ENCODE results near the gene XKR8. TPM values are rescaled to one million over a fixed set of nuclear protein-coding genes. Genes with fewer than 3 reads are reported as not detected.
A peak's percentile ranks its signal among the peaks of the same experiment; 100 is the strongest.

The XKR8 gene
- total RNA-seq, 1 experiment from 2014 or later, result 3.3 TPM

- Mint-ChIP-seq H3K27ac (ENCODE audit: unreplicated experiment) (no peak overlapping the region), H3K9me3 (ENCODE audit: low read depth, unreplicated experiment) (no peaks in the 10 kb centered on the region), H3K4me1 (ENCODE audit: low read depth, unreplicated experiment) (peaks cover 22% of the 10 kb centered on the region), H3K36me3 (ENCODE audit: insufficient read depth, unreplicated experiment) (peaks cover 25% of the 10 kb centered on the region), H3K4me3 (ENCODE audit: low read depth, unreplicated experiment) (no peak overlapping the region), H3K27me3 (ENCODE audit: unreplicated experiment) (no peaks in the 10 kb centered on the region)
- TF ChIP-seq CTCF (IDR thresholded peaks at IDR 0.05; ENCODE audit: unreplicated experiment), result no peak
- CTCF ChIA-PET, result no interaction called here
- intact Hi-C loops (cut with micrococcal nuclease; ENCODE audit: unreplicated experiment), result no loop called here
- DNase-seq, result no peak
- no TSS peak for BruUV-seq (replicated peaks)
Measured at GRCh38 chr1:27963393-27963792, 3.6 kb downstream of the XKR8 start.

DNA sequence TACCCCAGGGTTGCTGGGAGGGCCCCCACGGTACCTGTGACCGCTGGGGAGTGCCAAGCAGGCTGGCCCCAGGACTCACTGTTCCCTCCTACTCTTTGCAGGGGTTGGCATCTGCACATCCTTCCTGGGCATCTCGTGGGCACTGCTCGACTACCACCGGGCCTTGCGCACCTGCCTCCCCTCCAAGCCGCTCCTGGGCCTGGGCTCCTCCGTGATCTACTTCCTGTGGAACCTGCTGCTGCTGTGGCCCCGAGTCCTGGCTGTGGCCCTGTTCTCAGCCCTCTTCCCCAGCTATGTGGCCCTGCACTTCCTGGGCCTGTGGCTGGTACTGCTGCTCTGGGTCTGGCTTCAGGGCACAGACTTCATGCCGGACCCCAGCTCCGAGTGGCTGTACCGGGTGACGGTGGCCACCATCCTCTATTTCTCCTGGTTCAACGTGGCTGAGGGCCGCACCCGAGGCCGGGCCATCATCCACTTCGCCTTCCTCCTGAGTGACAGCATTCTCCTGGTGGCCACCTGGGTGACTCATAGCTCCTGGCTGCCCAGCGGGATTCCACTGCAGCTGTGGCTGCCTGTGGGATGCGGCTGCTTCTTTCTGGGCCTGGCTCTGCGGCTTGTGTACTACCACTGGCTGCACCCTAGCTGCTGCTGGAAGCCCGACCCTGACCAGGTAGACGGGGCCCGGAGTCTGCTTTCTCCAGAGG lies 6.8 kb downstream of the XKR8 start:
- CTCF ChIA-PET, result interaction anchor here (0.6 to 0.9 kb wide), 2 partner anchors 32 to 636 kb away, joined by 3 to 6 read pairs; partner anchors contain the start of gene SMPDL3B
- H3K9me3 Mint-ChIP-seq (ENCODE audit: low read depth, unreplicated experiment), result no peaks in the 10 kb centered on the region
- intact Hi-C loops (cut with micrococcal nuclease; ENCODE audit: unreplicated experiment), result no loop called here
- H3K27ac Mint-ChIP-seq (ENCODE audit: unreplicated experiment), result no peak overlapping the region
- no peaks in the 10 kb centered on the region for H3K27me3 Mint-ChIP-seq (ENCODE audit: unreplicated experiment)
- peaks cover 6% of the 10 kb centered on the region for H3K36me3 Mint-ChIP-seq (ENCODE audit: insufficient read depth, unreplicated experiment)
- no TSS peak for BruUV-seq (replicated peaks)
- H3K4me3 Mint-ChIP-seq (ENCODE audit: low read depth, unreplicated experiment), result no peak overlapping the region
- TF ChIP-seq CTCF (IDR thresholded peaks at IDR 0.05; ENCODE audit: unreplicated experiment), result no peak
- peaks cover 27% of the 10 kb centered on the region for H3K4me1 Mint-ChIP-seq (ENCODE audit: low read depth, unreplicated experiment)
- peak; percentile 37 for DNase-seq

GRCh38 chr1:27967106-27967883 lies 7.5 kb downstream of the XKR8 start:
- Mint-ChIP-seq H3K4me3 (ENCODE audit: low read depth, unreplicated experiment) (no peak overlapping the region), H3K36me3 (ENCODE audit: insufficient read depth, unreplicated experiment) (peaks cover 6% of the 10 kb centered on the region), H3K9me3 (ENCODE audit: low read depth, unreplicated experiment) (no peaks in the 10 kb centered on the region), H3K27me3 (ENCODE audit: unreplicated experiment) (no peaks in the 10 kb centered on the region), H3K4me1 (ENCODE audit: low read depth, unreplicated experiment) (peaks cover 20% of the 10 kb centered on the region), H3K27ac (ENCODE audit: unreplicated experiment) (no peak overlapping the region)
- BruUV-seq (replicated peaks), result no TSS peak
- CTCF ChIA-PET, result interaction anchor here (0.6 kb wide), 1 partner anchor 636 kb away, joined by 6 read pairs; no protein-coding TSS in a partner anchor
- intact Hi-C loops (cut with micrococcal nuclease; ENCODE audit: unreplicated experiment), result no loop called here
- DNase-seq, result no peak
- TF ChIP-seq CTCF (IDR thresholded peaks at IDR 0.05; ENCODE audit: unreplicated experiment), result no peak

DNA sequence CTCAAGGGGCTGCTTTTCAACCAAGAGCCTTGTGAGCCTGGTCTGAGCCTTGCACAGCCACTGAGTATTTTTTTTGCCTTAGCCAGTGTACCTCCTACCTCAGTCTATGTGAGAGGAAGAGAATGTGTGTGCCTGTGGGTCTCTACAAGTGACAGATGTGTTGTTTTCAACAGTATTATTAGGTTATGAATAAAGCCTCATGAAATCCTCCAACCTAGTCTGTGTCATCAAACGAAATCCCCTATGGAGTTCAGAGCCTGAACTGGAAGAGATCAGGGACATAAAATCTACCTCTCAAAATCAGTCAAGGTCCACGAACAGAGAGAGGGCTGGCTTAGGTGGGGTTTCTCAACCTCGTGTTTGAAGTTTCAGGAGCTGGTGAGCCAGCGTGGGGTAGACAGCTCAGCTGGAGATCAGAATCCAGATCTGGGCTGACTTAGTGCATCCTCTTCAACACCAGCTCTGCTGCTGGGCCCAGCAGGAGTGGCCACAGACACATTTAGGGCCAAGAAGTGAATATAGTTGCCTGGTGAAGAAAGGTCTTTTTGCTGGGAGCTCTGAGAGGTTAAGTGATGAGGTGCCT lies 8.2 kb downstream of the XKR8 start:
- BruUV-seq (replicated peaks), result no TSS peak
- Mint-ChIP-seq H3K27me3 (ENCODE audit: unreplicated experiment) (no peaks in the 10 kb centered on the region), H3K36me3 (ENCODE audit: insufficient read depth, unreplicated experiment) (peaks cover 6% of the 10 kb centered on the region), H3K4me3 (ENCODE audit: low read depth, unreplicated experiment) (no peak overlapping the region), H3K4me1 (ENCODE audit: low read depth, unreplicated experiment) (peaks cover 20% of the 10 kb centered on the region), H3K27ac (ENCODE audit: unreplicated experiment) (no peak overlapping the region), H3K9me3 (ENCODE audit: low read depth, unreplicated experiment) (no peaks in the 10 kb centered on the region)
- CTCF ChIA-PET, result interaction anchor here (0.6 kb wide), 1 partner anchor 18 kb away, joined by 6 read pairs; no protein-coding TSS in a partner anchor
- no peak for DNase-seq
- intact Hi-C loops (cut with micrococcal nuclease; ENCODE audit: unreplicated experiment), result no loop called here
- no peak for TF ChIP-seq CTCF (IDR thresholded peaks at IDR 0.05; ENCODE audit: unreplicated experiment)

Measured in Calu3 (cell line).